Measurements from ENCODE around the gene FOXN3.

The FOXN3 gene, protein sequence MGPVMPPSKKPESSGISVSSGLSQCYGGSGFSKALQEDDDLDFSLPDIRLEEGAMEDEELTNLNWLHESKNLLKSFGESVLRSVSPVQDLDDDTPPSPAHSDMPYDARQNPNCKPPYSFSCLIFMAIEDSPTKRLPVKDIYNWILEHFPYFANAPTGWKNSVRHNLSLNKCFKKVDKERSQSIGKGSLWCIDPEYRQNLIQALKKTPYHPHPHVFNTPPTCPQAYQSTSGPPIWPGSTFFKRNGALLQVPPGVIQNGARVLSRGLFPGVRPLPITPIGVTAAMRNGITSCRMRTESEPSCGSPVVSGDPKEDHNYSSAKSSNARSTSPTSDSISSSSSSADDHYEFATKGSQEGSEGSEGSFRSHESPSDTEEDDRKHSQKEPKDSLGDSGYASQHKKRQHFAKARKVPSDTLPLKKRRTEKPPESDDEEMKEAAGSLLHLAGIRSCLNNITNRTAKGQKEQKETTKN

GRCh38 chr14:89417091-89417464 lies at the start of gene FOXN3:
Gene FOXN3 (minus strand): TSS chr14:89417233. CDS start chr14:89412476, 4,757 bp downstream.
- DNase-seq (ENCODE audit: low read depth in 2 of 3, low spot score in 1 of 3): peak; percentile 82 to 83 (median 83)

- DNase-seq (ENCODE audit: low read depth in 2 of 3, low spot score in 1 of 3): no peak
These were observed 49.5 kb upstream of the FOXN3 start for GRCh38 chr14:89466484-89466883.

DNA sequence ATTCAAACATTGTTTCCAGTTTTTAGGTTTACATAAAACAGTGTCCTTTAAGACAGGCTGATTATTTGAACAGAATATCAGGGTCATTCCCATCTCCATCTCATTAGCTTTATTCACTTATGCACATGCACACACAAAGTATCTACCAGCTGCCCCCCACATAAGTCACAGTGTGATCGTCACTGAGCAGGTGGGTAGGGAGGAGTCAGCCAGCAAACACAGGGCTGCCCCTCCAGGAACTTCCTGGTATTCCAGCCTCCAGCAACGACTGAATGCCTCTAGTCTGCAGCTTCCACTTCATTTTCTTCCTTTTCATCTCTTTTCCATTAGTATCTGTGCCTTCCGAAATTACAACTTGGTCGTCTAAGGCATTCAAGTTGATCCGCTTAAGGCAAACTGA lies 48.8 kb upstream of the FOXN3 start:
- no peak for DNase-seq (ENCODE audit: low read depth in 2 of 3, low spot score in 1 of 3)

DNA sequence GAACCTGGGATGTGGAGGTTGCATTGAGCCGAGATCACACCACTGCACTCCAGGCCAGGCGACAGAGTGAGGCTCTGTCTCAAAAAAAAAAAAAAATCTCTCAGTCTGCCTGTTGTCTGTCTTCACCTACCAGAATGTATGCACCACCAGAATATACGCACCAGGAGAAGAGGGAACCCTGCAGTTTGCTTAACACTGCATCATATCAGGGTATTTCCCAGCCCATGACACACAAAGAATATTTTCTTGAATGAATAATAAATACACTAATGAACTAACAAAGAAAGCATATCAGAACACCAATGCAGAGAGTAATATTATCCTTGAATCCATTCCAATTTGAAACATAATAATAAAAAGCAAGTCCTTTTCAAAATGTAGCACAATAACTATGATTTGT lies 44.2 kb upstream of the FOXN3 start:
- DNase-seq (ENCODE audit: low read depth in 2 of 3, low spot score in 1 of 3): no peak

DNA sequence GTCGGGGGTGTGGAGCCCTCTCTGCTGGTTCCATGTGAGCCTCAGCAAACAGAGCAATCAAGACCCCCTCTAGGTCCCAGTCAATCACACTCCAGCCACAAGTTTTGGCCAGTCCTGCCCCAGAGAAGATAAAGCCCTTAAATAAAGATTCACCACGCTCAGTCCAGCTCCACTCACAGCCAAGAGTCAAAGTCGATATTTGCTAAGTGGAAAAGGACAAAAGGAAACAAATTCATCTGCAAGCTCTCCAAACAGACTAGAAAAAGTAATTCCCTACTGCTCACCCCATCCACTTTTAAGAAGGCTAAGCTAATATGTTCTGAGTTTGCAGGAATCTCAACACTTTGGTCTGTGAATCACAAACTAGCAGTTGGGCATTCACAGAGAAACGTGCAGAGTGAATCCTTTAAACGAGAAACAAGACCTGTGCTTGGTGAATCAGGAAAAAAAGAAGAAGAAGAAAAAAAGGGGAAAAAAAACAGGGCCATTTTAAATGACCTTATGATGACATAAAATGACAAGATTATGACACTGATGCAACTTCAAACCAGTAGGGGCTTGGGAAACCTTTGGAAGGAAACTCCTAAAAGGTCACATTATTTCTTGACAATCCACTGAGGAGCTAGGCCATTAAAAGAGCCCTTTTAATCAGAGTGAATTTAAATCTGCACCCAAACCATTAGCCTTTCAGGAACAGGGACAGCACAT lies 41.8 kb upstream of the FOXN3 start:
- DNase-seq (ENCODE audit: low read depth in 2 of 3, low spot score in 1 of 3): no peak

DNA sequence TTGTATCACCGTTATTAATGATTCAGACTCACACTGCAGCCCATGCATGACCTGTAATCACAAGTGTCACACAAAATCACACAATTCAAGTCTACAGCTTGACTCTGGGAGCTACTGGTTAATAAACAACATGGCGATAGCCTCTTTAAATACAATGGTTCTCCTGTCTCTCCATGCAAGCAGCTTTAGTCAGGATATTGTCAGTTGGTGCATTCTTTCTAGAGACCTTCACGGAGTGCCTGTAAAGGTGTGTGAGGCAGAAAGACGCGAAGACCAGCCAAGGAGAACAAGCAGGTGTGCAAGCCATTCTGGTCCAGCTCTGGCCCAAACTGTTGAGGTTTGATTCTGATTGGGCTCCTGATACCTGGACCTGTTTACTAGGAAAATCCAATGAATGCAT lies 40.0 kb upstream of the FOXN3 start:
- no peak for DNase-seq (ENCODE audit: low read depth in 2 of 3, low spot score in 1 of 3)

DNA sequence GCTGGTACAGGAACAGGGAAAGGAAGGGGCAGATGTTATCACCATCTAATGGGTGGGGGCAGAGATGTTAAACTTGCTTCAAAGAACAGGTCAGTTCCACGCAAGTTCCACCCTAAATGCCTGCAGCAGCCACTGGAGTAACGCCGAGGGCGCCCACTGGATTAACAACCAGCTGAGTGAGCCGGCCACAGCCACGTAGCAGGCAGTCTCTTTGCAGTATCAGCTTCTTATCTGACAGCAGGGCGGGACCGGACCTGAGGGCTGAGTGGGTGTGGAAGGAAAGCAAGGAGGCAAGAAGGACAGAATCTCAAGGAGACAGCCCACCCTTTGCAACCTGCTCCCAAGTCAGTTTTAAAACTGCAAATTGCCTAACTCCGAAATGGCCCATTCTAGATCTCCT lies 38.4 kb upstream of the FOXN3 start:
- DNase-seq (ENCODE audit: low read depth in 2 of 3, low spot score in 1 of 3): no peak

DNA sequence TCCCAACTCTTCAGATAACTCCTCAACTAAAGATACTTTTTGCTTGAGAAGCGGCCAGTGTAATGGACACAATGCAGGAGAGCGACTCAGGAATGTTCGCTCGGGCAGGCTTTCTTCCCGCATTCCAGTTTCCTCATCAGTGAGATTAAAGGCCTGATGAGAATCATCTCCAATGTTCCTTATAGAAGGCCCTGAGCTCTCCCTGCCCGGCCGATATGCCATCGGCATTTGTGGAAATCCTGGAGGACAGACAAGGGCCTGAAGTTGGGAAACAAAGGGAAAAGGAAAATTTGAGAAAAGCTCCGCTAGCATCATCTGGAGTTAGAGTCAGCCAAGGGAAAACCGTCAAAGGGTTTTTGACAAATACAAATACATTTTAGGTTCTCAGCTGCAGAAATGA lies 38.0 kb upstream of the FOXN3 start:
- DNase-seq (ENCODE audit: low read depth in 2 of 3, low spot score in 1 of 3): no peak

GRCh38 chr14:89452281-89452680 lies 35.2 kb upstream of the FOXN3 start:
- no peak for DNase-seq (ENCODE audit: low read depth in 2 of 3, low spot score in 1 of 3)

DNA sequence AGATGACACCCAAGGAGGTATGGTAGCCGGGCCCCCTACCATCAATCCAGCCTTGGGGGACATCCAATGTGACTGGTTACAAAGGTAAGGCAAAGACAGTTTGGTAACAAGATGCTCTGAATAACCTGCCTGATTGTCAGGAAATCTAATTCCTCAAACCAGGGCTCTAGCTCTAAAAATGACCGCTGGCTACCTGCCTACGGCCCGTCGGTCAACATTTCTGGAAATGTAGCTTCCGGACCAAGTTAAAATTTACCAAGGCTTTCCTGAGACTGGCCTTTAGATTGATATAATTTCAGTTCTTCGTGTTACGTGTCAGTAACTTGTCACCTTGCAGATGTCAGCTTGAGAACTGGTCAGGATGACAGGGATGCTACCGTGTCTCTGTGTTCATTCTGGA lies 34.2 kb upstream of the FOXN3 start:
- DNase-seq (ENCODE audit: low read depth in 2 of 3, low spot score in 1 of 3): no peak

- no peak for DNase-seq (ENCODE audit: low read depth in 2 of 3, low spot score in 1 of 3)
These were observed 30.3 kb upstream of the FOXN3 start for GRCh38 chr14:89447182-89447944.

GRCh38 chr14:89445273-89445973 lies 28.4 kb upstream of the FOXN3 start:
- peak in 2 of 3 donors; percentile 26 to 43 for DNase-seq (ENCODE audit: low read depth in 2 of 3, low spot score in 1 of 3)

GRCh38 chr14:89444516-89445125 lies 27.6 kb upstream of the FOXN3 start:
- no peak for DNase-seq (ENCODE audit: low read depth in 2 of 3, low spot score in 1 of 3)

DNA sequence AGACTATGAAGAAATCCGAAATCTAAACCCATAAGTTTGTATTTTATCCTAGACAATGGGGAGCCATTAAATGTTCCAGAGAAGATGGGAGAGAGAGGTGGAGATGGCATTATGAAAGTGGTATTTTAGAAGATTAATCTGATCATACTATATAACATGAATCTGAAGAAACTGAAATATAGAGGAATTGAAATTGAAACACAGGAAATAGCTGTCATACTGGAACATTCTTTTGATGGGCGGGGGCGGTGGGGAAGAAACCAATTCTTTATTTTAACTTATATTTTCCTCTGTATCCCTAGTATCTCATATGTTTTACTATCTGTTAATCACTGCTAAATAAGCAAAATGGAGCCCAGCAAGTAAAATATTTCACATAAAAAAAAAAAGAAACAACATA lies 27.0 kb upstream of the FOXN3 start:
- DNase-seq (ENCODE audit: low read depth in 2 of 3, low spot score in 1 of 3): peak in 1 of 3 donors; percentile 31

GRCh38 chr14:89443042-89443629 lies 26.1 kb upstream of the FOXN3 start:
- no peak for DNase-seq (ENCODE audit: low read depth in 2 of 3, low spot score in 1 of 3)

- DNase-seq (ENCODE audit: low read depth in 2 of 3, low spot score in 1 of 3): no peak
These were observed 25.2 kb upstream of the FOXN3 start for GRCh38 chr14:89442280-89442679.

DNA sequence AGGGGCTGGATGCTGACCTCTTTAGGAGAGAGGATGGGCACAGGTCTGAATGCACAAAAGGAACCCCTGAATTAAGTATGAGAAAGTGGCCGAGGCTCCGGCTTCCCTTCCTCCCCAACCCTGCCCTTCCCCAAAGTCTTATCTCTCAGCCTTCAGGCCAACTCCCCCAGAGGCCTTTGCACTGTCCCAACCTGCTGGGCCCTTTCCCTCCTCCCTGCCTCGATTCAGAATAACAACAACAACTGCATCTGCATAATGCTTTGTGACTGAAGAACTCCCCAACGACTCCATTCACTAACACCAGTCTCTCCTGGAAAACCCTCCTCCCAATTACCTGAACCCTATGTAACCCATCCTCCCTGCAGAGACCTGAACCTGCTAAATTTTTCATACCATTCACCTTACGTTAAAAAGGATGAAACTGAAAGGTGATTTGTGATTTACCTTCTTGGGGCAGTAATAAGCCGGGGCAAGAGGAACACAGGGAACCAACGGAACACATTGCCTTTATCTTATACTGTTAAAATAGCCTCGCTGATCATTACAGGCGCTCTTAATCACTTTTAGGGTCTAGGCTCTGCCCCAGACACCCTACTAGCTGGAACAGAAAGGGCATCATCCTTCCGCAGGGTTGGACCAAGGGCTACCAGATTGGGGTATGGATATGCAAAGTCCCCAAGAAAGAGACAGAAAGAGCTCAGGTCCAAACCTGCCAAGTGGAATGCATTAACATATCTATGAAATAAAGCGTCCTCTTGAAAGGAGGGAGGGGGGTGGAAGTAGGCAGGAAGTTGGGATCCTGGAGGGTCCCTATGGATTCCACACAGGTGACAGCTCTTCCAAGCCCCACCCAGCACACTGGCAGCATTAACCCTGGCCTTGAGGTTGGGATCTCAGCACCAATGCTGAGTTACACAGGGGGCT lies 24.2 kb upstream of the FOXN3 start:
- no peak for DNase-seq (ENCODE audit: low read depth in 2 of 3, low spot score in 1 of 3)

DNA sequence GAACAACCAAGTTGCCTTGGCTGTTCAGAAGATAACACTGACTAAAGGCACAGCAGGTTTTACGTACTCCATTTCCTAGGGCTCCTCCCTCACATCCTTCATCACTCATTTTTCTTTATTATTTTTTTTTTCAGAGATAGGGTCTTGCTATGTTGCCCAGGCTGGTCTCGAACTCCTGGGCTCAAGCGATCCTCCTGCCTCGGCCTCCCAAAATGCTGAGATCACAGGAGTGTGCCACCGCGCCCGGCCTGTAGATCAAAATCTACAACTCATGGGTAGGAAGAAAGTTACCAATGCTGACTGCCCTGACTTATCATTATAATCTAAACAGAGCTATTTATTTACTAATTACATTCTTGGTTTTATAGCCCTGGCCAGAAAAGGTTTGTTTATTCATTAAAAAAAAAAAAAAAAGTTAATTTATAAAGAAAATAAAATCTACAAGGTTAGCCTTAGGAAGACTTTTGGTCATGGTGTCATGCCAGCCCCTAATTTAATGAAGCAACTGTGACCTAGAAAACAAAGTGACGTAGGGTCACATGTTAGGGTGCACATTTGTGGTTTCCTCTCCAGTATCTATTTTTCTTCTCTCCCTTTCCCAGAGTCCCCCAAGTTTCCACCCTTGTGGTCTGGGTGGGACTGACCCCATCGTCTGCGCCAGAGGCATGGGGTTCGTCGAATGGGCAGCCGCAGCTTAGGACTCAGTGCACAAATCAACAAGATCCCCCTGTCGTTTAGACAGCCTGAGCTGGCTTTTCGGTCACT lies 19.0 kb upstream of the FOXN3 start:
- DNase-seq (ENCODE audit: low read depth in 2 of 3, low spot score in 1 of 3): no peak

- DNase-seq (ENCODE audit: low read depth in 2 of 3, low spot score in 1 of 3): no peak
These were observed 18.5 kb upstream of the FOXN3 start for GRCh38 chr14:89435492-89435891.
